Activated T-cell treated with anti-CD3 and anti-CD28 coated beads, Interleukin-2, amount 50 U/mL, for 4 hours (primary cell): ENCODE data around the gene MED10. TPM values are rescaled to one million over a fixed set of nuclear protein-coding genes. Genes with fewer than 3 reads are reported as not detected.

Experiments
- ATAC-seq, 2 donors: fragments of 200-7000 bp; cut with Tn5 transposase; one replicate each; pipeline ENCODE4 v1.10.0; 2021
- DNase-seq: peaks from one replicate; pipeline ENCODE4 v3.0.0-alpha.2; 2020
- H3K27me3 Mint-ChIP-seq: one replicate; pipeline ENCODE4 v1.8.0; 2021; ENCODE audit warnings: low read depth, mixed read lengths
- H3K36me3 Mint-ChIP-seq: one replicate; pipeline ENCODE4 v1.8.0; 2022; ENCODE audit warnings: mixed read lengths; ENCODE audit not compliant: insufficient read depth
- H3K4me1 Mint-ChIP-seq: one replicate; pipeline ENCODE4 v1.8.0; 2021; ENCODE audit warnings: low read depth, mixed read lengths
- H3K4me3 Mint-ChIP-seq: one replicate; pipeline ENCODE4 v1.8.0; 2021; ENCODE audit warnings: mild to moderate bottlenecking, moderate library complexity, mixed read lengths
- H3K9me3 Mint-ChIP-seq: one replicate; pipeline ENCODE4 v1.8.0; 2021; ENCODE audit warnings: mixed read lengths
- total RNA-seq, 3 donors: library from RNA; stranded (reverse); gene quantifications; one replicate each; pipeline ENCODE4 v1.2.1, GENCODE V29; 2021

Gene MED10
- total RNA-seq, 3 donors from 2014 or later: 82.1 to 97.3 (median 83.5) TPM

- Mint-ChIP-seq H3K36me3 (no peaks in the 10 kb centered on the region), H3K27me3 (peaks cover 27% of the 10 kb centered on the region), H3K4me1 (peaks cover 3% of the 10 kb centered on the region), H3K4me3 (no peak overlapping the region), H3K9me3 (no peaks in the 10 kb centered on the region)
- no peak for ATAC-seq
- DNase-seq: no peak
These were observed 16.2 kb upstream of the MED10 start for GRCh38 chr5:6394429-6395101.

DNA sequence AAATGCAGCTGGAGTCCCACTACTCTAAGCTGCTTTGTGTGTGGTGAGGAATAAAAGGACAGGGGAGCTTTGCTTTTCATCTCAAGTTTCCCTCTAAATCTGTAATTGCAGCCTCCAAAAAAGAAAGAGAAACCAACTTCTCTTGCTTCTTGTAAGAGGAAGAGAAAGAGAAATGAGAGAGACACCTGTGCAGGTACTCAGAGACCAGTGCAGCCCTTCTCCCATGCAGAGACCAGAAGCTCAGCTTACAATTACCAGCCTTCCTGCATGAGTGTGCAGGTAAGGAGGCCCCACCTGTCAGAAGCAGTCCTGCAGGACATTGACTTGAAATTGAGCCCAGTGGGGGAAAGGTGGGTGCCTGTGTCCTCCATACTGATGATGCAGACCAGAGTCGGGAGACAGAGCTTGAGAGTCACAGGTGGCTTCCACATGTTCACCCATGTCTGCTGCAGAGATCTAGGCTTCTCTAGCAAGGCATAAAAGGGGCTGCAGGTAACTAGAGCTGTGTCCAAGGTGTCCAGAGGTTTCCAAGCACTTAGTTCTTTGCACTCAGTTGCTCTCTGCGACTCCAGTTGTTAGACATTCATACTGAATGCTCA, 15.3 kb upstream of the MED10 start:
- Mint-ChIP-seq H3K36me3 (no peaks in the 10 kb centered on the region), H3K9me3 (no peaks in the 10 kb centered on the region), H3K27me3 (peaks cover 27% of the 10 kb centered on the region), H3K4me3 (no peak overlapping the region), H3K4me1 (peaks cover 3% of the 10 kb centered on the region)
- DNase-seq: no peak
- no peak for ATAC-seq

DNA sequence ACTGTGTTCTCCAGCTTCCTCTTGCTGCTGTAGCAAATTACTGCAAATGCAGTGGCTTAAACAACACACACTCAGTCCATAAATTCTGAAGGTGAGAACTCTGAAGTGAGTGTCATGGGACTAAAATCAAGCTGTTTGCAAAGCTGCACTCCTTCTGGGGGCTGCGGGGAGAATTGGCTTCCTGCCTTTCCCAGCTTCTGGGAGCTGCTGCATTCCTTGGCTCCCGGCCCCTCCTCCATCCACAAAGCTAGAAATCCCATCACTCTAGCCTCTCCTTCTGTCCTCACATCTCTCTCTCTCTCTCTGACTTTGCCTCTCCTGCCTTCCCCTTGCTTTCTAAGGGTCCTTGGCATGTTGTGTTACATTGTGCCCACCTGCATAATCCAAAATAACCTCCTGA, 14.2 kb upstream of the MED10 start:
- peaks cover 3% of the 10 kb centered on the region for H3K4me1 Mint-ChIP-seq
- no peak overlapping the region for H3K4me3 Mint-ChIP-seq
- no peaks in the 10 kb centered on the region for H3K9me3 Mint-ChIP-seq
- H3K36me3 Mint-ChIP-seq: no peaks in the 10 kb centered on the region
- peaks cover 27% of the 10 kb centered on the region for H3K27me3 Mint-ChIP-seq
- DNase-seq: no peak
- no peak for ATAC-seq

DNA sequence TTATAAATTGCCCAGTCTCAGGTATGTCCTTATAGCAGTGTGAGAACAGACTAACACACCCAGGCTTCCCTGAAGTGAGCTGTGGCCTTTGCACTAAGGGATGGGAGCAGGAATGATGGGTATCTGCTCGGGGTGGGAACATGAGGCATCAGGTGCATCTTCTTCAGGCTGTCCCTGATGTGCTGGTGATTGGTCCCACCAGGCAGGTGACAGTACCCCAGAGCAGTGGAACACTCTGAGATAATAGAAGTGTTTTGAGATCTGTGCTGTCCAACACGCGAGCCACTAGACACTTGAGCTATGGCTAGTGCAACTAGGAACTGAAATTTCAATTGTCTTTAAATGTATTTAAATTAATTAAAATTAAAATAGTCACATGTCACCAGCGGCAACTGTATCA, 12.8 kb upstream of the MED10 start:
- Mint-ChIP-seq H3K27me3 (peaks cover 22% of the 10 kb centered on the region), H3K9me3 (no peaks in the 10 kb centered on the region), H3K36me3 (no peaks in the 10 kb centered on the region), H3K4me1 (peaks cover 3% of the 10 kb centered on the region), H3K4me3 (no peak overlapping the region)
- DNase-seq: no peak
- no peak for ATAC-seq

DNA sequence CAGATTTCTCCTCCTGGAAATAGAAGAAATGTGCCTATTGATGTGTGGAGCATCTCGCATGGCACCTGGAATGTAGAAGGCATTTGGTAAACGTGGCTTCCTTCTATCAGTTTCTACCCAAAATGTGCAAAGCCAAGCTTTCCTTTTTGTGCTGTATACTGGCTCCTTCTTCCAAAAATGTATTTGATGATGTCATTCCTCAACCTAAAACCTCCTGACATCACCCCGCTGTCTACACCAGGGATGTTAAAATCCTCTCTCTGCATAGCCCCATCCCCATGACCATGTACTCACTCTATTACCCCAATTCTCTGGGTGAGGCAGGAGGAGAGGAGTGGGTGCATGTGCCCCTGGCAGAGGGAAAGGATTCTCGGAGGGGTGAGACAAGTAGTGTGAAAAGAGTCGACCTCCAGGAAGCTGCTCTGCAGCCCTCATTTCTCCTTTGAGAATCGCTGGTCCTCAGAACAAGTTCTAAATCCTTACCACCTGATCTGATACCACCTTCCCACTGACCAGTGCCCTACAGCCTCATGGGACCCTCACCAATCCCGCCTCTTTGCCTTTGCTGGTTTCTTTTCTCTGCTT, 11.7 kb upstream of the MED10 start:
- ATAC-seq (no peak), DNase-seq (no peak)
- no peak overlapping the region for H3K4me3 Mint-ChIP-seq
- no peaks in the 10 kb centered on the region for H3K9me3 Mint-ChIP-seq
- H3K36me3 Mint-ChIP-seq: no peaks in the 10 kb centered on the region
- H3K27me3 Mint-ChIP-seq: peaks cover 22% of the 10 kb centered on the region
- peaks cover 3% of the 10 kb centered on the region for H3K4me1 Mint-ChIP-seq

- peaks cover 3% of the 10 kb centered on the region for H3K4me1 Mint-ChIP-seq
- no peak for DNase-seq
- no peaks in the 10 kb centered on the region for H3K9me3 Mint-ChIP-seq
- peaks cover 21% of the 10 kb centered on the region for H3K27me3 Mint-ChIP-seq
- ATAC-seq: no peak
- H3K36me3 Mint-ChIP-seq: no peaks in the 10 kb centered on the region
- H3K4me3 Mint-ChIP-seq: no peak overlapping the region
These were observed 11.1 kb upstream of the MED10 start for GRCh38 chr5:6389397-6389796.

DNA sequence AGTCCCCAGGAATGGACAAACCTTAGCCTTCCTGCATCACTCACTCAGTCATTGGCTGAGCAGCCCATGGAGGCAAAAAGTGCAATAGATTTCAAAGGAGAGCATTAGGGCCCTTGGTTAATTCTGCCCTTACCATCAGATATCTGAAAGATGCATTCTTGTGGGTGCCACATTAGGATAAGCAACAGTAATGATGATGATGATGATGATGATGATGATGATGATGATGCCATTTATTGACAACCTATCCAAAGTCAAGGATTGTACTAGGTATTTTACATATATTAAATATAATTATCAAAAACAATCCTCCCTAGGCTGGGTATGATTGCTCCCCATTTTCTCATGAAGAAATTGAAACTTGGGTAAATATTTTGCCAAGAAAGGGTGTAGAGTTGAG, 9.6 kb upstream of the MED10 start:
- Mint-ChIP-seq H3K9me3 (no peaks in the 10 kb centered on the region), H3K4me3 (no peak overlapping the region), H3K4me1 (no peaks in the 10 kb centered on the region), H3K27me3 (peaks cover 22% of the 10 kb centered on the region), H3K36me3 (no peaks in the 10 kb centered on the region)
- ATAC-seq (no peak), DNase-seq (no peak)

- Mint-ChIP-seq H3K36me3 (no peaks in the 10 kb centered on the region), H3K4me1 (no peaks in the 10 kb centered on the region), H3K9me3 (no peaks in the 10 kb centered on the region), H3K27me3 (peaks cover 14% of the 10 kb centered on the region), H3K4me3 (no peak overlapping the region)
- DNase-seq: no peak
- ATAC-seq: no peak
These were observed 7.9 kb upstream of the MED10 start for GRCh38 chr5:6386271-6386670.

DNA sequence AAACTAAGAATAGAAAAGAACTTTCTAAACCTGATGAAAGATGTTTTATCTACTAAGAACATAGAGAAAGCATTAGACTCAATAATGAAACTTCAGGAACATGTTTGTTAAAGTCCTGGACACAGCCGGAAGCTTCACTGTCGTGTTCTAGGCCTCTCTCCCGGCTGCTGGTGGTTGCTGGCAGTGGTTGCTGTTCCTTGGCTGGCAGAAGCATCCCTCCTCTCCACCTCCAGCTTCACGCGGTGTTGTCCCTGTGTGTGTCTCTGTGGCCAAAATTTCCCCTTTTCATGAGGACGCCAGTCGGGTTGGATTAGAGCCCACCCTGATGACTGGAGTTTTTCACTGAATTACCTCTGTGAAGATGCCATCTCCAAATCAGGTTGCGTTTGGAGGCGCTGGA, 6.5 kb upstream of the MED10 start:
- ATAC-seq: no peak
- DNase-seq: no peak
- Mint-ChIP-seq H3K4me3 (no peak overlapping the region), H3K36me3 (no peaks in the 10 kb centered on the region), H3K27me3 (peaks cover 10% of the 10 kb centered on the region), H3K4me1 (no peaks in the 10 kb centered on the region), H3K9me3 (no peaks in the 10 kb centered on the region)

GRCh38 chr5:6383376-6383775, 5.0 kb upstream of the MED10 start:
- H3K27me3 Mint-ChIP-seq: peaks cover 10% of the 10 kb centered on the region
- peaks cover 11% of the 10 kb centered on the region for H3K4me1 Mint-ChIP-seq
- no peak for ATAC-seq
- H3K4me3 Mint-ChIP-seq: no peak overlapping the region
- no peak for DNase-seq
- H3K36me3 Mint-ChIP-seq: peaks cover under 1% of the 10 kb centered on the region
- no peaks in the 10 kb centered on the region for H3K9me3 Mint-ChIP-seq

DNA sequence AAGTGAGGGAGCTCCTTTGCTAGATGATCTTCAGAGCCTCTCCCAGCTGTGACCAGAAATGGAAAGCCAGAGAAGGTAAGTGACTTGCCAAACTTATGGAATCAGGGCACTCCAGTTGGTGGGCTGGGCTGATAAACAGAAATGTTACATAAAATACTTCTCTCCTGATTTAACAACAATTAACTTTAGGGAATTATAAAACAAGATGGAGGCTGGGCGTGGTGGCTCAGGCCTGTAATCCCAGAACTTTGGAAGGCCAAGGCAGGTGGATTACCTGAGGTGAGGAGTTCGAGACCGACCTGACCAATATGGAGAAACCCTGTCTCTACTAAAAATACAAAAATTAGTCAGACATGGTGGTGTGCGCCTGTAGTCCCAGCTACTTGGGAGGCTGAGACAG, 899 bp upstream of the MED10 start:
- ATAC-seq: no peak

GRCh38 chr5:6378766-6379103, 388 bp upstream of the MED10 start:
- no peaks in the 10 kb centered on the region for H3K9me3 Mint-ChIP-seq

More for the DNA sequence above, 899 bp upstream of the MED10 start:
- Mint-ChIP-seq H3K4me3 (peak overlapping the region; percentile 93), H3K4me1 (peaks cover 43% of the 10 kb centered on the region), H3K9me3 (no peaks in the 10 kb centered on the region), H3K36me3 (peaks cover 27% of the 10 kb centered on the region), H3K27me3 (peaks cover 5% of the 10 kb centered on the region)
- no peak for DNase-seq

DNA sequence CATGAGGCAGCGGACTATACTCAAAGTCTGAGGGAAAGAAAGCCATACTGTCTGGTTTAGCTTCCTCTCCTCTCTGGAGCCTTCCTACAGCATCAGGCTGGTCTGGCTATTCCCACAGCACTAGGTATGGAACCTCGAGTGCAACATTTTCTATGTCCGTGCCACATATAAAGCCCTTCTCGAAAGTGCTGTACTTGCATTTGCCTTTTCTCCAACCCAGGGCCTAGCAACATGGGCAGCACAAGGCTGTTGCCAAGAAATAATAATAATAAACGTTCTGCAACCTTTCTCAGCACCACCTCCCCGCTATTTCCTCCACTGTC, 804 bp downstream of the MED10 start:
- no peaks in the 10 kb centered on the region for H3K9me3 Mint-ChIP-seq
- no peak for DNase-seq
- H3K4me1 Mint-ChIP-seq: peaks cover 50% of the 10 kb centered on the region
- peaks cover 44% of the 10 kb centered on the region for H3K36me3 Mint-ChIP-seq
- H3K27me3 Mint-ChIP-seq: no peaks in the 10 kb centered on the region
- no peak for ATAC-seq
- peak overlapping the region; percentile 93 for H3K4me3 Mint-ChIP-seq

More at GRCh38 chr5:6378766-6379103, 388 bp upstream of the MED10 start:
- ATAC-seq: no peak
- no peak for DNase-seq
- H3K4me3 Mint-ChIP-seq: peak overlapping the region; percentile 93
- H3K36me3 Mint-ChIP-seq: peaks cover 32% of the 10 kb centered on the region
- H3K27me3 Mint-ChIP-seq: peaks cover 1% of the 10 kb centered on the region
- H3K4me1 Mint-ChIP-seq: peaks cover 46% of the 10 kb centered on the region

- H3K27me3 Mint-ChIP-seq: no peaks in the 10 kb centered on the region
- H3K4me3 Mint-ChIP-seq: peak overlapping the region; percentile 93
- H3K4me1 Mint-ChIP-seq: peaks cover 50% of the 10 kb centered on the region
- ATAC-seq (no peak), DNase-seq (no peak)
- H3K36me3 Mint-ChIP-seq: peaks cover 49% of the 10 kb centered on the region
- H3K9me3 Mint-ChIP-seq: no peaks in the 10 kb centered on the region
These were observed 1.3 kb downstream of the MED10 start for GRCh38 chr5:6376974-6377520.
